ENCODE measurements around the gene CNNM2.
A peak's percentile ranks its signal among the peaks of the same experiment; 100 is the strongest.
"Not testable (repeated sequence)": the region's sequence is repeated elsewhere in the genome, so short reads cannot be mapped to it uniquely, and the experiment has no call there.

CNNM2 gene

GRCh38 chr10:103042129-103042528, 124.0 kb downstream of the CNNM2 start:
- no peak for DNase-seq

GRCh38 chr10:103042908-103043307, 124.8 kb downstream of the CNNM2 start:
- no peak for DNase-seq

DNA sequence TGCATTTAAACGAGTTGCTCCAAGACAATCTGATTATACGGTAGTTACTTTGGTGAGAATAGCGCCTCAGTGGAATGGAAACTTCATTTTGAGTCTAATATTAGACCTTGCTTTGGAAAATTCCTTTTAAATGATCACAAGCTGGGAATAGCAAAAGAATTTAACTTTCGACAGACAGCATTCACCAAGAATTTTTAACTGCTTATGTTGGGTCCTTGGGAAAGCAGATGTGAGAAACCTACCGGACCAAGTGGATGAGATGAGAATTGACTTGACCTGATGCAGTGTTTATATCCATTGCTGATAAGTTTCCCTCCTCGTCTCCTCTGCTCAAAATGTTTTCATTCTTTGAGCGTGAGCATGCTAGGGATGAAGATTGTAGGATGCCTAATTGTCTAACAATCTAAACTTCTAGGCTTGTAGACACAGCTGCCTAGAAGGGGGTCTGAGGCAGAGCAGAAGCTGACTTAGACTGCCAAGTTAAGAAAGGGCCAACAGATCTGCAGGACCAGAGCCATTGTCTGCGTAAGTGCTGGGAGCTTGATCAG, 126.9 kb downstream of the CNNM2 start:
- DNase-seq = no peak

DNA sequence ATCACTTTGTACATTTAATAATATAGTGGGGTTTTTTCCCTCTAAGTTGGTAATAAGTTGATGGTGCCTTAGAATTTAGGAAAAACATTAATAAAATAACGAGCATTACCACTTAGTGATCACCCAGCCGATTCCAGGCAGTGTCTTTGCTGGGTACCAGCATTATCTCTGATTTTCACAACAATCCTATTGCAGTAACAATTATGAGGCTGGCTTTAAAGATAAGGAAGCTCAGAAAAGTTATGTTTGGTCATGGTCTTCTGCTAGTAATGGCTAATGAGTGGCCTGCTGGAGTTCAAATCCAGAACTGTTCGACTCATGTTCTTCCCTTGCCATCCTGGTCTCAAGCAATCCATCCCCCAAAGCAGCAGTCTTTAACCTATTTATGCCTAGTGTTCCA, 127.9 kb downstream of the CNNM2 start:
- DNase-seq = no peak

DNA sequence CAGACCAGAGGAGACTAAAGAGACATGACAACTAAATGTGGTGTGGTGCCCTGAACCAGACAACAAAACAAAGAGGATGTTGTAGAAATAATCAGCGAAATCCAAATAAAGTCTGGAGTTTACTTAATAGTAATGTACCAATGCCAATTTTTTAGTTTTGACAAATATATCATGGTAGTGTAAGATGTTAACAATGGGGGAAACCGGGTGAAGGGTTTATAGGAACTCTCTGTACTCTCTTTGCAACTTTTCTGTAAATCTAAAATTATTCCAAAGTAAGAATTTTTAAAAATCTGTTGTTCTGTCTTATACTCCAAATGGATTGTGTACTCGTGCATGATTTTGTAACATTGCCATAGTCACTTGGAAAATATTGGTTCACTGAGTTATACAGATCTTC, 129.3 kb downstream of the CNNM2 start:
- no peak for DNase-seq

DNA sequence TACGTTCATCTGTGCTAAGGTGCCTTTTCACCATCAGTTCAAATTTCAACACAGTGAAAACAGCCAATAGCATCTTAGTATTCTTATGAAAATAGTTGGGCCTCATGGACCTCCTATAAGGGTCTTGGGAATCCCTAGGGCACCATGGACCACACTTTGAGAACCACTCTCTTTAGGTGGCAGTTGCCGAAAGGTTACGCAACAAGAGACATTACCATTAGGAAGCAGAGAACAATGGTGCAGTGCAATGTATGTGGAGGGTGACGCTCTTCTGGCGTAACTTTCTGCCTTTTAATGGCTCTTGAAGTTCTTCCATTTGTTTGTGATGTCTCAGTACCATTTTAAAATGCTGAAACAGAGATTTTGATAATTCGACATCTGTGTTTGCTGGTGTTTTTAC, 131.1 kb downstream of the CNNM2 start:
- no peak for DNase-seq

GRCh38 chr10:103053659-103054581, 135.8 kb downstream of the CNNM2 start:
- no peak for DNase-seq

DNA sequence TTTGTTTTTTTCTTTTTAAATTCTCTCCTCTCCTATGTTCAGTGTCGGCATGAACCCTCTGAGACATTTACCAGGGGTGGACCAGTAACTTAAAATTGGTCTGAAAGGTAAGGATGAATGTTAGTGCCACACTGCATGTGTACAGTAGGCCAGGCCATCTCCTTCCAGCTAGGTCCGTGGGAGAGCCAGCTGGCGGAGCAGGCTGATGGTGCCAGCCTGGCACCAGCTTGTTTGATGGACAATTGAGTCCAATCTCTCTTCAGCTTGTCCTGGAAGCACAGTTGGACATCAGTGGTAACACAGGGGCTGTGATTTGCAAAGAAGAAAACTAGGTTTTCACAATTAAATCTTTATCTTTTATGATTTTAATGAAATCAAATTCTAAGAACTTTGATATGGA, 136.5 kb downstream of the CNNM2 start:
- DNase-seq = no peak

DNA sequence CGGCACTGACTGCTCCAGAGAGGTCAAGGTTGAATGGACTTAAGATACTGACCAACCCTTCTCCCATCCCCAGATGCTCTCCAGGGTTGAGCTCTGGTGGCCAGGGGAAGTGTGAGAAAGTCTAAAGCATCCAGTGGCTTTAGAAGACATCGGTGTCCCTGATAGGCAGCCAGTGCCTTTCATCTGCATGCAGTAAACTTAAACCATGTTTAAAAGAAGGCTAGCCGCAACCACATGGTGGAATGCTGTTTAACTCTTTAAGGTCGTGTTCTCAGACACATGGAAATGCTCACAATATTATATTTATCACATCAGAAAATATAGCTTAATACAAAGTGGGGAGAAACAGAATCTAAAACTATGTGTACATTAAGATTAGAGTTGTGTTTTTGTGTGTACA, 137.0 kb downstream of the CNNM2 start:
- DNase-seq = no peak

DNA sequence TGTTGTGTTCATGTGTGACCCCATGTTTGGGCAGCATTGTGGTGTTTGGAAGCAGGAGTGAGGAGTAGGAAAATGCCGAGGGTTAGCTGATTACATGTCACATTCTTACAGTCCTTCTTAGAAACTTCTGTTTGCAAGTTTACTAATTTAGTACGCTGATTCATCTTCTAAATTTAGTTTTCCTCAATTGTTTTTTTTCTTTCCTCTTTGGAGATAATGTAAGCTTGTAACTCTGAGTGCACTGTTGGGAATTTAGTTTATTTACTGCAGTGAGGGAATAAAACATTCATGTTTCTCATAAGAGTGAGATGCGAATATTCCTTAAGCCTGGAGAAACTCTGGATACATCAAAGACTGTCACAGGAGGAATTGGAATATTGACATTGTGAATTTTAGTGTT, 139.9 kb downstream of the CNNM2 start:
- DNase-seq = no peak

GRCh38 chr10:103060575-103060974, 142.5 kb downstream of the CNNM2 start:
- no peak for DNase-seq

DNA sequence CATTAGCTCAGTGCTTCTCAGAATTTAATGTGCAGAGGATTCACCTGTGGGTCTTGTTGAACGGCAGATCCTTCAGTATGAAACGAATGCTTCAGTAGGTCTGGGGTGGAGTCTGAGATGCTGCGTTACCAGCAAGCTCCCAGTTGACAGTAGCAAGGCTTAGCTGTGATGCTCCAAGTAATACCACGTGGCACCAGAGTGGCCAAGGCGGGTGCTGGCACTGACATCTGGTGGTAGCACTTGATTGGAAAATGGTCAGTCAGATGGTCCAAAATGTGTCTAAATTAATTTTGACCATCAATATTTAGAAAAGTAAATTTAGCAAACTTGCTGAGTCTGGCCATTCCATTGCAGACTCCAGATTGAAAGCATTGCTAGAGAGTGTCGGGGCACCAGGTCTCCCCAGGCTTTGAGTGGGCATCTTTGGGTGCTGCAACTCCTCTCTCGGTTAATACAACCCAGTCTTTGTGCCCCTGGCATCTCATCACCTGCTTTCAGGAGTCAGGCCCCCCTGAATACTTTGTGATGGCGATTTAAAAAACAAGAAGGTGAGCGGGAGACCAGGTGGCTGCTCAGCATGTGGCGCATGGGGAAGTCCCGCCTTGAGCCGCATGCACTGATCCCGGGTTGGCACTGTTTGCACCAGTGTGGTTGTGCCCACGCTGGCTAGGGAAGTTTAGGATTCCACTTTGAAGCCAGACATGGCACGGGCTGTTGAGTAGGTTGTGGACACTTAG, 144.9 kb downstream of the CNNM2 start:
- DNase-seq = no peak

DNA sequence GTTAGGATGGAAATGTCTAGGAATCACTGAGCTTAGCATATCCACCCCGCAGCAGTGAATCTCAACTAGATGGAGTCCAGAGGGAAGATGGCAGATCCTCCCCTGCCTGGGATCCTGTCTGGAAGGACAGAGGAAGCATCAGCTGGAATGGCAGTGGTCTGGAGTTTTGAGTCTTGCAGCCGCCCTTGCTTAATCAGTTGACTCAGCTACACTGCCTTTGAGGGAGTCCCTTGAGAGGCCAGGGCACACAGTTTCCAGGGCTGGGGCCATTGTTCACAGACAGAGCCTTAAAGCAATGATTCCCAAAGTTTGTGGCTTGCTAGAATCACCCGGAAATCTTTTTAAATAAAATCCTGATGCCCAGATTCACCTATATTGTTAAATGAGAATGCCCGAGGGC, 146.9 kb downstream of the CNNM2 start:
- no peak for DNase-seq

- DNase-seq = no peak
Measured at GRCh38 chr10:103066141-103067098, 148.3 kb downstream of the CNNM2 start.

DNA sequence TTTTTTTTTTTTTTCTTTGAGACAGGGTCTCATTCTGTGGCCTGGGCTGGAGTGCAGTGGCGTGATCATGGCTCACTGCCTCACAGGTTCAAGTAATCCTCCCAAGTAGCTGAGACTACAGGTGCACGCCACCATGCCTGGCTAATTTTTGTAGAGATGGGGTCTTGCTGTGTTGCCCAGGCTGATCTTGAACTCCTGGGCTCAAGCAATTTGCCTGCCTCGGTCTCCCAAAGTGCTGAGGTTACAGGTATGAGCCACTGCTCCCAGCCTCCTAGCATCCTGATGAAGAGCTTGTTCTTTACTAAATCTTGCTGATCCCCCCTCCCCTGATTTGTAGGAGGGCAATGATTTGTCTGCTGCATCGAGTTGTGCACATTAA, 149.0 kb downstream of the CNNM2 start:
- not testable (repeated sequence) for DNase-seq

- no peak for DNase-seq
Measured at GRCh38 chr10:103067484-103067883, 149.4 kb downstream of the CNNM2 start.

GRCh38 chr10:103067956-103068355, 149.9 kb downstream of the CNNM2 start:
- no peak for DNase-seq

- DNase-seq = peak; percentile 39 to 54 (median 45)
Measured at GRCh38 chr10:103069453-103070331, 151.6 kb downstream of the CNNM2 start.

DNA sequence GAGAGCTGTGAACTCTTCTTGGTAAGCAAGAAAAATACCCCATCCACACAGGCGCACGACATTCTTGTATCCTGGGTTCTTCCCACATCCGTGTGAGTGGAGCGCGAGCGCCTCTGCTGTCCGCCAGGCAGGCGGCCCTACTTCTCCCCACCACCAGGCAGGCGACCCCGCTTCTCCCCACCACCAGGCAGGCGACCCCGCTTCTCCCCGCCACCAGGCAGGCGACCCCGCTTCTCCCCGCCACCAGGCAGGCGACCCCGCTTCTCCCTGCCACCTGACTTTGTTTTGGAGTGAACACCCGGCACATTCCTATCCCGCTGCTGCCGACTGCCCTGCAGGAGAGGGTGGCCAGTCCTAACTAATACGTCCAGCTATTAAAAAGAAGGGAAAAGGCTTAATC, 154.2 kb downstream of the CNNM2 start:
- no peak for DNase-seq

GRCh38 chr10:103072891-103073290, 154.8 kb downstream of the CNNM2 start:
- DNase-seq = no peak

GRCh38 chr10:103077020-103077419, 158.9 kb downstream of the CNNM2 start:
- no peak for DNase-seq

Data from activated CD4-positive, CD25-positive, alpha-beta regulatory T cell (primary cell).